Measurements from ENCODE around the gene GJD2. TPM values are rescaled to one million over a fixed set of nuclear protein-coding genes. Genes with fewer than 3 reads are reported as not detected.

Gene GJD2
- total RNA-seq, 4 donors from 2014 or later = not detected

DNA sequence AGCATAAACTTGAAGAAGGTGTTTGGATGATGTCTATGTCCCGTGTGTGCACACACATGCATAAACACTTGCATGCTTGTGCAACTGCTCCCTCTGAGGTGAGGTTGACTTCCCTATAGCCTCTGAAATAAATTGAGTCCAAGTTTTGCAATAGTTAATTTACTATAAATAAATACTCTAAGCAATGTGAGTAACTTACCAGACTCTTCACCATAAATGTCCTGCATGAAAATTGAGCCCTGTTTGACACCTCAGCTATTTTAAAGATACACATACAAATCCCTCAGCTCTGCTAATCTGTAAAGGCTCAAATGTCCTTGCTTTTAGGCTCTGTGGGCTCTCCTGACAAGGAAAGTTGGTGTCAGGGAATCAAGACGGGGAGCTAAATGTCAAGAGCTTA lies 37.1 kb downstream of the GJD2 start:
- Histone ChIP-seq H3K4me1 (peaks cover 0 to 14% (median 0%) of the 10 kb centered on the region in 3 donors), H3K27ac (no peak overlapping the region), H3K36me3 (no peaks in the 10 kb centered on the region), H3K27me3 (peaks cover 0 to 39% (median 0%) of the 10 kb centered on the region in 4 donors), H3K4me3 (no peak overlapping the region), H3K9me3 (no peaks in the 10 kb centered on the region)
- no peak for TF ChIP-seq CTCF (IDR thresholded peaks at IDR 0.05)
- TF ChIP-seq POLR2A (IDR thresholded peaks at IDR 0.05) = no peak
- DNase-seq = no peak
- intact Hi-C loops (cut with DNase I) = no loop called here
- WGBS, 2 donors = 49 to 59% methylated on average over 2 of the region's 2 CpGs

- H3K27me3 ChIP-seq = peaks cover 0 to 46% (median 0%) of the 10 kb centered on the region in 4 donors
- 72 to 73% methylated on average over 9 of the region's 9 CpGs for WGBS, 2 donors
- no peak for DNase-seq
- H3K4me1 ChIP-seq = no peaks in the 10 kb centered on the region
- H3K27ac ChIP-seq = no peak overlapping the region
- no peak for TF ChIP-seq POLR2A (IDR thresholded peaks at IDR 0.05)
- TF ChIP-seq CTCF (IDR thresholded peaks at IDR 0.05) = no peak
- H3K4me3 ChIP-seq = no peak overlapping the region
- intact Hi-C loops (cut with DNase I) = no loop called here
- H3K9me3 ChIP-seq = no peaks in the 10 kb centered on the region
- H3K36me3 ChIP-seq = no peaks in the 10 kb centered on the region
Observed at GRCh38 chr15:34716111-34716510, 38.7 kb downstream of the GJD2 start.

DNA sequence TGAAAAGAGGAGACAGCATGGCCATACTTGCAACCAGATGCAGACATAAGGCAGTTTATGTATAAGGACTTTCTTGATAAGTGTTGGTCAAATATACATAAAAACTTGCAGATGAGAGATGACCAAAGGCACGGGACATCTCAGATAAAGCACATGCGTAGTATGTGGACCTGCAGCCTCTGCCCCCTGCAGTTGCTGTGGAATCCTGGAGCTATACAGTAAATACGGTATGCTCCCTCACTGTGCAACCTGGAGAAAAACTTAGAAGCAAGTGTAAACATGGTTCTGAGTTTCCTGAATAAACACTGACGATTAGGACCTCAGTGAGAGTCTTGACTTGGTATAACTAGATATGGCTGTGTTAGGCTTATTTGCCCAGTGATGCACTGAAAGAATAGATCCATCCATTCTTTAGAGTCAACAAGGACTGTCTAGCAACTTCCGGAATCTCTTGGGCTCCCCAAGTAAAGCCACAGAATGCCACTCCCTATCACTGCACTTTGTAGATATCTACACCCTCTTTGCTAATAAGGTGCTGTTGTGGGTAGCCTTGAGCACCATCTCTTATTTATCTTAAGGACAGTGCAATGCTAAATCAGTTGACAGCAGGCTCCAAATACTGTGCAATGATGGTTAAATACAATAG lies 40.2 kb downstream of the GJD2 start:
- no peak for DNase-seq
- Histone ChIP-seq H3K36me3 (no peaks in the 10 kb centered on the region), H3K4me1 (no peaks in the 10 kb centered on the region), H3K27me3 (peaks cover 0 to 49% (median 0%) of the 10 kb centered on the region in 4 donors), H3K9me3 (no peaks in the 10 kb centered on the region), H3K27ac (no peak overlapping the region), H3K4me3 (no peak overlapping the region)
- intact Hi-C loops (cut with DNase I) = loop anchor here (5.0 kb wide), 1 partner anchor 203 kb away; no protein-coding TSS in a partner anchor
- TF ChIP-seq CTCF (IDR thresholded peaks at IDR 0.05) (no peak), POLR2A (IDR thresholded peaks at IDR 0.05) (no peak)
- 58 to 66% methylated on average over 5 of the region's 5 CpGs for WGBS, 2 donors

DNA sequence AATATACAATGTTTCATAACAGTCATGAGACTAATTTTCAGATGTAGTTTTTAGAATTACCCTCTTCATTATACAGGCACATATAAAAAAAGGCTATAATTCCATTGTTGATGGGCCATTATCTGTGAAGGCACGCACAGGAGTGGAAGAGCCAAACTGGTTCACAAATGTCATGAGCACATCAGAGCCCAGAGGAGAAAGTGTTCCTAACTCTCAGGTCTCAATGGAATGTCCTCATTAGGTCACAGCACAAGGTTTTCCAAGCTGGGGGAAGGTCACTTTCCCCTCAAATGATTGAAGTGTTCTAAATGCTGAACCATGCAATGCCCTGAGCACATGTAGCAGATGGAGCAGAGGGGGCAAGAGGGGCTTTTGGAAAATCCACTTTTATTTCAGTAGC lies 41.2 kb downstream of the GJD2 start:
- no peaks in the 10 kb centered on the region for H3K9me3 ChIP-seq
- DNase-seq = no peak
- H3K27ac ChIP-seq = no peak overlapping the region
- TF ChIP-seq POLR2A (IDR thresholded peaks at IDR 0.05) (no peak), CTCF (IDR thresholded peaks at IDR 0.05) (no peak)
- H3K4me1 ChIP-seq = no peaks in the 10 kb centered on the region
- H3K27me3 ChIP-seq = peaks cover 0 to 49% (median 0%) of the 10 kb centered on the region in 4 donors
- 82 to 83% methylated on average over 1 of the region's 1 CpG for WGBS, 2 donors
- no peak overlapping the region for H3K4me3 ChIP-seq
- H3K36me3 ChIP-seq = no peaks in the 10 kb centered on the region
- intact Hi-C loops (cut with DNase I) = loop anchor here (5.0 kb wide), 1 partner anchor 204 kb away; no protein-coding TSS in a partner anchor

DNA sequence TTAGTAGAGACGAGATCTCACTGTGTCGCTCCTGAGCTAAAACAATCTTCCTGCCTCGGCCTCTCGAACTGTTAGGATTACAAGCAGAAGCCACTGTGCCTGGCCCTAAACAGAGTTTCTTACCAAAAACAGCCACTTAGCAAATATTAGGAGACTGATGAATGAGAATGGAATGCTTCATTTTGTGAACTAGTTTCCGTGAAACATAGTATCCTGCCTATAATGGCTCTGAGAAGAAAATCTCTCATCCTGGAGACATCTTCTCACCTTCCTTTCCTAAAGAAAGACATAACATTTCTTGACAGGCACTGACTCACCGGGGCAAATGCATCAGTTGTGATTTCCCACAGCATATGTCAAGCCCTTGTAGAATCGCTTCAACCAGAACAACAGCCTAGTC lies 44.9 kb downstream of the GJD2 start:
- H3K9me3 ChIP-seq = no peaks in the 10 kb centered on the region

More for the DNA sequence above, 44.9 kb downstream of the GJD2 start:
- 61 to 74% methylated on average over 7 of the region's 7 CpGs for WGBS, 2 donors
- no peak for DNase-seq
- TF ChIP-seq POLR2A (IDR thresholded peaks at IDR 0.05) = no peak
- no peak for TF ChIP-seq CTCF (IDR thresholded peaks at IDR 0.05)
- Histone ChIP-seq H3K4me1 (no peaks in the 10 kb centered on the region), H3K36me3 (no peaks in the 10 kb centered on the region), H3K27ac (no peak overlapping the region), H3K27me3 (peaks cover 0 to 49% (median 0%) of the 10 kb centered on the region in 4 donors), H3K4me3 (no peak overlapping the region)
- intact Hi-C loops (cut with DNase I) = loop anchor here (5.0 kb wide), 1 partner anchor 207 kb away; no protein-coding TSS in a partner anchor
